ENCODE measurements around the gene CD82.

The CD82 gene

DNA sequence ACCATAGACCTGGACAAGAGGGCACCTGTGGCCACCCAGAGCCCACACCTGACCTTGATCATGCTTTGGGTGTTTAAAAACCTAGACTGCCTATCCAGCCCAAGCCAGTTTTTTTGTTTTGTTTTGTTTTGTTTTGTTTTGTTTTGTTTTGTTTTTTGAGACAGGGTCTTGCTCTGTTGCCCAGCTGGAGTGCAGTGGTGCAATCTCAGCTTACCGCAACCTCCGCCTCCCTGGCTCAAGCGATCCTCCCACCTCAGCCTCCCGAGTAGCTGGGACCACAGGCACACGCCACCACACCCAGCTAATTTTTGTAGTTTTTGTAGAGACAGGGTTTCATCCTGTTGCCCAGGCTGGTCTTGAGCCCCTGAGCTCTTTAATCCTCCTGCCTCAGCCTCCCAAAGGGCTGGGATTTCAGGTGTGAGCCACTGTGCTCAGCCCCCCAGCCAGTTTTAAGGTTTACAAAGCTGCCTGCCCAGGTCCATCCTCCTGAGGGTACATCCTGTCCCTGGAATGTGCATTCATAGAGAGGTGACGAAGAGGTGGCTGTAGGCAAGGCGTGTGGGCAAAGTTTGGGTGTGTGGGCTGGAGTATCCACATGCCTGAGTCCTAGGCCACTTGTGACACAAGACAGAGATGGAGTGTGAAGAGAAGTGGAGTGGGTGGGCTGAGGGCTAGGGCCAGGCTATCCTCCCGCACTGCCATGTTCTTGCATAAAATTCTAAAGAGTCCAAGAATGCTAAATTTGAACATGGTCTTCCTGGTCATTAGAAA lies 3.3 kb upstream of the CD82 start:
- Histone ChIP-seq H3K36me3 (ENCODE audit: control insufficient read depth, low read length) (no peaks in the 10 kb centered on the region), H3F3A (ENCODE audit: control insufficient read depth, insufficient read depth) (no peaks in the 10 kb centered on the region), H3K27ac (ENCODE audit: low read depth, low read length) (no peak overlapping the region), H3K9me3 (ENCODE audit: control insufficient read depth, insufficient read depth, low read length) (no peaks in the 10 kb centered on the region), H3K4me2 (ENCODE audit: low read length) (no peak overlapping the region), H3K9me2 (replicated peaks; ENCODE audit: control insufficient read depth, low read length) (no peaks in the 10 kb centered on the region), H4K20me1 (ENCODE audit: control insufficient read depth, insufficient read depth, low read depth, low read length) (no peaks in the 10 kb centered on the region), H3K79me2 (ENCODE audit: control insufficient read depth, low read length) (no peaks in the 10 kb centered on the region), H3K4me3 (ENCODE audit: low read length) (no peak overlapping the region), H3K4me1 (ENCODE audit: control insufficient read depth, low read length) (peaks cover 30% of the 10 kb centered on the region), H3K27me3 (ENCODE audit: control insufficient read depth, low read length) (peaks cover 27% of the 10 kb centered on the region)
- TF ChIP-seq CTCF (IDR thresholded peaks at IDR 0.05; ENCODE audit: low read depth, low read length, poor library complexity, severe bottlenecking), result no peak
- TF ChIP-seq EZH2phosphoT487 (IDR thresholded peaks at IDR 0.05; ENCODE audit: borderline replicate concordance, low read length), result no peak

- Histone ChIP-seq H3F3A (ENCODE audit: control insufficient read depth, insufficient read depth) (no peaks in the 10 kb centered on the region), H3K27ac (ENCODE audit: low read depth, low read length) (no peak overlapping the region), H3K9me3 (ENCODE audit: control insufficient read depth, insufficient read depth, low read length) (no peaks in the 10 kb centered on the region), H3K36me3 (ENCODE audit: control insufficient read depth, low read length) (no peaks in the 10 kb centered on the region), H3K27me3 (ENCODE audit: control insufficient read depth, low read length) (peaks cover 28% of the 10 kb centered on the region), H3K9me2 (replicated peaks; ENCODE audit: control insufficient read depth, low read length) (no peaks in the 10 kb centered on the region), H4K20me1 (ENCODE audit: control insufficient read depth, insufficient read depth, low read depth, low read length) (no peaks in the 10 kb centered on the region), H3K79me2 (ENCODE audit: control insufficient read depth, low read length) (no peaks in the 10 kb centered on the region), H3K4me2 (ENCODE audit: low read length) (no peak overlapping the region), H3K4me1 (ENCODE audit: control insufficient read depth, low read length) (peaks cover 30% of the 10 kb centered on the region), H3K4me3 (ENCODE audit: low read length) (no peak overlapping the region)
- TF ChIP-seq EZH2phosphoT487 (IDR thresholded peaks at IDR 0.05; ENCODE audit: borderline replicate concordance, low read length) (no peak), CTCF (IDR thresholded peaks at IDR 0.05; ENCODE audit: low read depth, low read length, poor library complexity, severe bottlenecking) (no peak)
These were observed 2.5 kb upstream of the CD82 start for GRCh38 chr11:44562845-44563460.

DNA sequence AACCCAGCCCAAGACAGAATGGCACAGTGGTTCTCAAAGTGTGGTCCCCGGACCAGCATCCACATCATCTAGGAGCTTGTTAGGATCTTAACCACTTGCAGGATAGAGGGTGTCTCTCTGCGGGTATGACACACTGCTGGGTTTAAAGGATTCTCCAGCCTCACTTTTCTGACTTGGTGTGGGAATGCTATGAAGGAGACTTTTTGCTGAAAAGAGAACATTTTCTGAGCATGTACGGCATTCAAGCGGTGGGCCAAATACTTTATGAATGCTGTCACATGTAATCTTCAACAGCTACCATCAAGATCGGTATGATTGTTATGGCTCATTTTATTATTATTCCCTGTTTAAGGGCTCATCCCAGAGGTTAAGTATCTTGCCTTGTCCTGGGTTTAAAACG lies 1.8 kb upstream of the CD82 start:
- TF ChIP-seq EZH2phosphoT487 (IDR thresholded peaks at IDR 0.05; ENCODE audit: borderline replicate concordance, low read length), result no peak
- no peak for TF ChIP-seq CTCF (IDR thresholded peaks at IDR 0.05; ENCODE audit: low read depth, low read length, poor library complexity, severe bottlenecking)
- Histone ChIP-seq H3K9me3 (ENCODE audit: control insufficient read depth, insufficient read depth, low read length) (no peaks in the 10 kb centered on the region), H3K27me3 (ENCODE audit: control insufficient read depth, low read length) (peaks cover 28% of the 10 kb centered on the region), H3K36me3 (ENCODE audit: control insufficient read depth, low read length) (no peaks in the 10 kb centered on the region), H3K4me3 (ENCODE audit: low read length) (no peak overlapping the region), H3K27ac (ENCODE audit: low read depth, low read length) (no peak overlapping the region), H3K4me1 (ENCODE audit: control insufficient read depth, low read length) (peaks cover 32% of the 10 kb centered on the region), H3K79me2 (ENCODE audit: control insufficient read depth, low read length) (no peaks in the 10 kb centered on the region), H4K20me1 (ENCODE audit: control insufficient read depth, insufficient read depth, low read depth, low read length) (no peaks in the 10 kb centered on the region), H3F3A (ENCODE audit: control insufficient read depth, insufficient read depth) (no peaks in the 10 kb centered on the region), H3K4me2 (ENCODE audit: low read length) (no peak overlapping the region), H3K9me2 (replicated peaks; ENCODE audit: control insufficient read depth, low read length) (no peaks in the 10 kb centered on the region)

Data from DOHH2 (cell line).